Activated naive CD4-positive, alpha-beta T cell treated with anti-CD3 and anti-CD28 coated beads, Interleukin-2, amount 10 ng/mL, durations not matched to agents 7 days and 5 days (primary cell): ENCODE results near the gene EGR1.
"Not testable (repeated sequence)": the region's sequence is repeated elsewhere in the genome, so short reads cannot be mapped to it uniquely, and the experiment has no call there.

ENCODE experiments used
- CTCF ChIA-PET: fragments of 350-600 bp; sonication (Branson Sonifier 250); formaldehyde crosslinking; loops from one replicate; lab custom pipeline; 2021; ENCODE audit warnings: antibody characterized with exemption; lab: Charles Lee
- DNase-seq: peaks from one replicate; pipeline ENCODE4 v3.0.0-alpha.2; 2020
- H3K27ac Mint-ChIP-seq: one replicate; pipeline ENCODE4 v1.8.0; 2021; ENCODE audit warnings: mild to moderate bottlenecking, moderate library complexity, mixed read lengths
- H3K27me3 Mint-ChIP-seq: one replicate; pipeline ENCODE4 v1.8.0; 2021; ENCODE audit warnings: mild to moderate bottlenecking, mixed read lengths
- H3K36me3 Mint-ChIP-seq: one replicate; pipeline ENCODE4 v1.8.0; 2021; ENCODE audit warnings: mixed read lengths
- H3K4me1 Mint-ChIP-seq: one replicate; pipeline ENCODE4 v1.8.0; 2021; ENCODE audit warnings: mixed read lengths
- H3K4me3 Mint-ChIP-seq: one replicate; pipeline ENCODE4 v1.8.0; 2021; ENCODE audit warnings: mild to moderate bottlenecking, moderate library complexity, mixed read lengths
- H3K9me3 Mint-ChIP-seq: one replicate; pipeline ENCODE4 v1.8.0; 2021; ENCODE audit warnings: mixed read lengths

The EGR1 gene

DNA sequence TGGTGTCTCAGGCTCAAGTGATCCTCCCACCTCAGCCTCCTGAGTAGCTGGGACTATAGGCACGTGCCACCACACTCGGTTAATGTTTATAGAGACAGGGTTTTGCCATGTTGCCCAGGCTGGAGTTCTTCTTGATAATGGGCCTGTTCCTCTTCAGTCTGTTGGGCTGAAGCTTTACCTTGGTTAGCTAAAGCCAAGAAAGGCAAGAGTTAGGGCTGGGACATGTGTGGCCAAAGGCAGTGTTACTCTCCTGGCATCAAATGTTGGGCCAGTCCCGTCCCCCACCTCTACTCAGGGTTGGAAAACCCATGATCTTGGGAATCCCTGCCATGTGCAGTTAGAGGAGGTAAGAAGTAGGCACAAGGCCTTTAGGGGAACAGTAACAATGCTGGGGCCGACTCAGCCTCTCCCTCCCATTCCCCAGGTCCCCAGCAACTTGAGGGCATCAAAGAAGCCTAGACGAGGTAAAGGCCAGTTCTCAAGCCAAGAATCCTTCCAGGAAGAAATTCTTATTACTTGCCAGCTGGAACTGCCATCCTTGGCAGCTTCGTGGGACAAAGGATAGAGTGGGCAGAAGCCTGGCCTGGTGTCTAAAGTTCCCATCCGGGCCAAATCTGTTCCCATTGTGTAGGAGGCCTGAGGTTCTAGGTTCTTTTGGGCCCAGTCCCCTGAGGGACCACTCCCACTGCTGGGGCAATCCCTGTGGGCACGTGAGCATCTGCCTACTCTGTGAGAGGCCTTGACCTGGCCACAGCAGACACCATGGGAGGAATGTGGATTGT lies 4.5 kb downstream of the EGR1 start:
- Mint-ChIP-seq H3K9me3 (no peaks in the 10 kb centered on the region), H3K4me3 (no peak overlapping the region), H3K27me3 (peaks cover 66% of the 10 kb centered on the region), H3K4me1 (peaks cover 9% of the 10 kb centered on the region), H3K27ac (no peak overlapping the region), H3K36me3 (peaks cover 3% of the 10 kb centered on the region)
- no peak for DNase-seq
- CTCF ChIA-PET = interaction anchor here (1.0 kb wide), 1 partner anchor 110 kb away, joined by 3 read pairs; no protein-coding TSS in a partner anchor

DNA sequence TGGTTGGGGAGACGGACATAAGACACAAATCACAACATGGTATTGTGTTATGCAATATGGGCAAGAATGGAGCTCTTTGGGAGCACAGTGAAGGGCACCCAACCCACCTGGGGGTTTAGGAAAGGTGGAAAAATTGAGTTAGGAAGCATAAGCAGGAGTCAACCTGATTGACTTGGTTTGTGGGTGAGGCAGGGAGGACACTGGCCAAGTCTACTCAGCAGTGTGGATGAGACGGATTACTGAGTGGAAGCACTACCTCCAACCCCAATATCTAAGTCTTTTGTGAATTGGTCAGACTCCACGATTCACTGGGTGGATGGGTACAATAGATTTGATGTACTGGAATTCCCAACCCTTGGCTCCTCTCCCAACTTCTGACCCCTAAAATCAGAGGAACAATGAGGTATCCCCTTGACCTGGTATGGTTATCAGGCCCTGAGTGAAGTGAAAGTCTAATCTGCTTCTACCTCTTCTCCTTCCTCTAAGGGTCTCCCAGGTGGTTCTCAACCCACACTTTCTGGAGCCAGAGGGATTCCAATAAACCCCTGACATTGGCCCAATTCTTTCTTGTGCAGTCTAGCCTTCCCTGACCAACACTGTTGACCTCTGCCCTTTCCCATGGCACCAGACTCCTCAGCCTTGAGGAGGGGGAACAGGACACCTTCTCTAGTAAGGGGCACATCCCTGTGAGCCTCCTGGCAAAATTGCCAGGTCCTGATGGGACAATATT lies 5.2 kb downstream of the EGR1 start:
- no peak overlapping the region for H3K27ac Mint-ChIP-seq
- CTCF ChIA-PET = interaction anchor here (0.7 kb wide), 1 partner anchor 16 kb away, joined by 3 read pairs; no protein-coding TSS in a partner anchor
- DNase-seq = no peak
- H3K4me3 Mint-ChIP-seq = no peak overlapping the region
- peaks cover 3% of the 10 kb centered on the region for H3K36me3 Mint-ChIP-seq
- H3K4me1 Mint-ChIP-seq = peaks cover 9% of the 10 kb centered on the region
- H3K9me3 Mint-ChIP-seq = no peaks in the 10 kb centered on the region
- peaks cover 68% of the 10 kb centered on the region for H3K27me3 Mint-ChIP-seq

DNA sequence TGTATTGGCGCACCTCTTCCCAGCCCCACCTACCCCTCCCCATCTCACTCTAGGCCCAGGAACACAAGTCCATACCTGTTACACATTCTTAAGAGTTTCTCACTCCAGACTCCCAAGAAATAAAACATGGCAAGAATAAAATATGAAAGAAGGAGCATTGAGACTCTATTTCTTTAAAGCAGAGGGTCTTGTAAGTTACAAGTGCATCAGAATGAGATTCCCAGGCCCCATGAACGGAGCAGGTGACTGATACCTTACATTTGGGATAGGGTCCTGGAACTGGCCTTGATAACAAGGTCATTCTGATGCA lies 5.7 kb downstream of the EGR1 start:
- CTCF ChIA-PET = interaction anchor here (0.7 to 1.1 kb wide), 2 partner anchors 17 to 33 kb away, joined by 3 to 5 read pairs; no protein-coding TSS in a partner anchor
- H3K9me3 Mint-ChIP-seq = no peaks in the 10 kb centered on the region
- H3K4me3 Mint-ChIP-seq = no peak overlapping the region
- no peak for DNase-seq
- peaks cover 64% of the 10 kb centered on the region for H3K27me3 Mint-ChIP-seq
- peaks cover 3% of the 10 kb centered on the region for H3K36me3 Mint-ChIP-seq
- H3K27ac Mint-ChIP-seq = no peak overlapping the region
- peaks cover 9% of the 10 kb centered on the region for H3K4me1 Mint-ChIP-seq

DNA sequence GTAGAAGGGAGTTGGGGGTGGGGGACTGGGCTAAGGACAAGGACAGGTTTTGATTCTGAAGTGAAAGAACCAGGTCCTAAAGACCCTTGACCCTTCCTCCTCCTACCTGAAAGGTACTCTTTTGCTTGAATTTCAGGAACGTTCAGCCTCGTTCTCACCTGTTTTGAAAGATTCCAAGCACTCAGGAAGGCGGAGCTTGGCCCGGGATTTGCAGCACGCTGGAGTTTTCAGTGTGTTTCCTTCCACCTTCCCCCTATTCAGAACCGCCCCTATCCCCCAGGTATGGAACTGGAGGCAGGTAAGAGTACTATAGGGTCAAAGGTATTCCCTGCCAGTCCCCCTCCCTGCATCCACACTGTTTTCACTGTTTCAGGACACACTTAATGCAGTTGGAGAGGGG lies 7.1 kb downstream of the EGR1 start:
- no peaks in the 10 kb centered on the region for H3K36me3 Mint-ChIP-seq
- no peak for DNase-seq
- no peaks in the 10 kb centered on the region for H3K9me3 Mint-ChIP-seq
- no peak overlapping the region for H3K4me3 Mint-ChIP-seq
- CTCF ChIA-PET = interaction anchor here (1.1 kb wide), 1 partner anchor 31 kb away, joined by 5 read pairs; no protein-coding TSS in a partner anchor
- peaks cover 50% of the 10 kb centered on the region for H3K27me3 Mint-ChIP-seq
- no peaks in the 10 kb centered on the region for H3K4me1 Mint-ChIP-seq
- H3K27ac Mint-ChIP-seq = no peak overlapping the region

DNA sequence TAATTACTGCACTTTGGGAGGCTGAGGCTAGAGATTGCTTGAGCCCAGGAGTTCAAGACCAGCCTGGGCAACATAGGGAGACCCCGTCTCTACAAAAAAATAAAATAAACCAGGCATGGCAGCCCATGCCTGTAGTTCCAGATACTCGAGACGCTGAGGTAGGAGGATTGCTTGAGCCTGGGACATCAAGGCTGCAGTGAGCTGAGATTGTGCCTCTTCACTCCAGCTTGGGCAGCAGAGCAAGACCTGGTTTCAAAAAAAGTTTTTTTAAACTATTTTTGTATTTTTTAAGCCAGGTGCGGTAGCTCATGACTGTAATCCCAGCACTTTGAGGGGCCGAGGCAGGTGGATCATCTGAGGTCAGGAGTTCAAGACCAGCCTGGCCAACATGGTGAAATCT lies 7.9 kb downstream of the EGR1 start:
- CTCF ChIA-PET = interaction anchor here (0.6 to 1.1 kb wide), 2 partner anchors 23 to 30 kb away, joined by 3 read pairs; no protein-coding TSS in a partner anchor
- H3K36me3 Mint-ChIP-seq, H3K9me3 Mint-ChIP-seq, H3K27ac Mint-ChIP-seq, H3K4me1 Mint-ChIP-seq, DNase-seq, H3K4me3 Mint-ChIP-seq: not testable (repeated sequence)
- peaks cover 44% of the 10 kb centered on the region for H3K27me3 Mint-ChIP-seq

DNA sequence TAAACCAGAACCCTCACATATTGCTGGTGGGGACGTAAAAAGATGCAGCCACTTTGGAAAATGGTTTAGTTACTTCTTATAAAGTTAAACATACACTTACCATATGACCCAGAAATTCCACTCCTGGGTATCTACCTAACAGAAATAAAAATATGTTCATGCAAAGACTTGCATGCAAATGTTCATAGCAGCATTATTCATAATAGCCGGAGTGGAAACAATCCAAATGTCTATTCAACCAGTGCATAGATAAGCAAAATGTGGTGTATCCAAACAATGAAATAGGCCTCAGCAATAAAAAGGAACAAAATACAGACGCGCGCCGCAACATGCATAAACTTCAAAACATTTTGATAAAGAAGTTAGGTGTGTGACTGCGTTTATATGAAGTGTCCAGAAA lies 11.6 kb downstream of the EGR1 start:
- H3K4me1 Mint-ChIP-seq = no peaks in the 10 kb centered on the region
- peaks cover 35% of the 10 kb centered on the region for H3K27me3 Mint-ChIP-seq
- H3K36me3 Mint-ChIP-seq = no peaks in the 10 kb centered on the region
- no peak overlapping the region for H3K27ac Mint-ChIP-seq
- CTCF ChIA-PET = interaction anchor here (1.0 kb wide), 1 partner anchor 27 kb away, joined by 3 read pairs; no protein-coding TSS in a partner anchor
- no peak overlapping the region for H3K4me3 Mint-ChIP-seq
- DNase-seq = no peak
- no peaks in the 10 kb centered on the region for H3K9me3 Mint-ChIP-seq

DNA sequence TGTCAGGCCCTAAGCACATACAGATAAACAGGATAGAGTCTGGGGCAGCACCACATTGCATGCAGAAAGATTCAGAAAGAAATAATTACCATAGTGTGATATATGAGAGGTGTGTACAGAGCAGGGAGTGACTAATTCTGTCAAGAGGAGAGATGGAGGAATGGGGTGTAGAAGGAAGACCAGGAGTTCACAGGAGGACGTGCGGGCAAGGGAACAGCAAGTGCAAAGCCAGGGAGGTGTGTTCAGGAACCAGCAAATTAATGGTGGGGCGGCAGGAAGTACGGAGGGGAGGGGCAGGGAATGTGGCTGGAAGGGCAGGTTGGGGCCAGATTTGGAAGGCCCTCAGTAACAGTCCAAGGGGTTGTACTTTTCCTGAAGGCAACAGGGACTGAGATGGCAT lies 17.4 kb downstream of the EGR1 start:
- Mint-ChIP-seq H3K27me3 (peaks cover 30% of the 10 kb centered on the region), H3K4me3 (no peak overlapping the region), H3K27ac (no peak overlapping the region), H3K9me3 (no peaks in the 10 kb centered on the region), H3K36me3 (no peaks in the 10 kb centered on the region), H3K4me1 (no peaks in the 10 kb centered on the region)
- no peak for DNase-seq
- CTCF ChIA-PET = no interaction called here

DNA sequence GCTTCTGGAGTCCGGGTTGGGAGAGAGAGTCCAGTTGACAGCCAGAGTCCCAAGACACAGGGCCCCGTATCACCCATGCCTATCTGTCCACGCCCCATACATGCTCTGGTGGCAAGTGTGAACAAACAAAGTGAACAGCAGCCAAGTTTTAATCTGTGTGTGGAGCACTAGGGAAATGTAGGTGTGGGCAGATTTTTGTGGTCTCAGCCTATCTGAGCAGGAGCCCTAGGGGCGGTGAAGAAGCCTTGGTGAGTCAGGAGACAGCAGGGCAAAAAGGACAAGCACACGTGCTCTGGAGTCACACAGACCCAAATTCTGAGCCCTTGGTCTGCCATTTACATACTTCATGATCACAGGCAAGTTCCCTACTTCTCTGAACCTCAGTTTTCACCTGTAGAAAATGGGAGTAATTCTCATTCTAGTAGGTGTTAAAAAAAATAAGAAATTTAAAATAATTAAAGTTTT lies 23.2 kb downstream of the EGR1 start:
- peaks cover 76% of the 10 kb centered on the region for H3K27me3 Mint-ChIP-seq
- no peak for DNase-seq
- H3K4me1 Mint-ChIP-seq = peaks cover 10% of the 10 kb centered on the region
- no peak overlapping the region for H3K4me3 Mint-ChIP-seq
- H3K9me3 Mint-ChIP-seq = no peaks in the 10 kb centered on the region
- CTCF ChIA-PET = interaction anchor here (1.5 kb wide), 1 partner anchor 20 kb away, joined by 3 read pairs; no protein-coding TSS in a partner anchor
- H3K27ac Mint-ChIP-seq = no peak overlapping the region
- H3K36me3 Mint-ChIP-seq = no peaks in the 10 kb centered on the region

DNA sequence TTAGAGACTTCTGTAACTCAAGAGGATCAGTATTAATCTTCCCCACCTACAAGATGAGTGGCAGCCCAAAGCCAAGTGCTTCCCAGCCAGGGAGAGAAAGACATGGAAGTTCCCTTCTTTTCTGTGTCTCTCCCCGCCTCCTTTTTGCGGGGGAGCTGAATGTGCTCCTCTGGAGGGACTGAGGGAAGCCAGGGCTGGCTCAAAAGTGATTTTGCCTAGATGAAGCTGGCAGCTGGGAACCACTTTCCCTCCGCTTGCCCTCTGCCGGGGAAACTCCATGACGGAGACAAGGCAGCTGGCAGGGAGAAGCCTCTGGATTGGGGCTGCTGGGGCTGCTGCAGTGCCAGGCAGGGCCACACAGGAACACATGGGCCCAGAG lies 24.4 kb downstream of the EGR1 start:
- no peak for DNase-seq
- Mint-ChIP-seq H3K27ac (no peak overlapping the region), H3K36me3 (no peaks in the 10 kb centered on the region), H3K27me3 (peaks cover 85% of the 10 kb centered on the region), H3K9me3 (no peaks in the 10 kb centered on the region), H3K4me3 (no peak overlapping the region), H3K4me1 (peaks cover 10% of the 10 kb centered on the region)
- CTCF ChIA-PET = no interaction called here

DNA sequence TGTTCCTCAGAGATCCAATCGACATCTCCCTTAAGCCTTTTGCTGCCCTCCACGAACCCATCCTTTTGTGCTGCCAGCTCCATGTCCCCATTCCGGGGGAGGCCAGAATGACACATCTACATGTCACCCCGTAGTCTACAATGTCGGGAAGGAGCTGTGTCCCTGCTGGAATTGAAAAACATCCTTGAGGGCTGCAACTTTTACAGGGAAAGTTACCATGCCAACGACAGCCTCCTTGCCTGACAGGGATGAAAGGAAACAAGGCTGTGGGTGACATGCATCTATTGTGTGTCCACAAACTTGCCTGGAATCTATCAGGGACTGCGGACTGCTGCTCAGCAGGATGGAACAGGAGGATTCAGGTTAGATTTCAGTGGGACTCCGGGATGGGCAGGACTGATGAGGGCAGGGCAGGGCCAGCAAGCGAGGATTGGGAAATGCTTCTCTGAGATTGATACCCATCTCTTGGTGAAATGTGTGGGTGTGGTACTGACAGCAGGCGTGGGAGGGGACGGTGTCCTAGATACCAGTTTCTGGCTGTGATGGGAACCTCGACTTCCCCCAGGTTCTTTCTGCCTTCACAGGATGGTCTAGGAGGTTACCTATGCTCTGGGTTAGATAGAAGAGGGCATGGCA lies 25.5 kb downstream of the EGR1 start:
- no peaks in the 10 kb centered on the region for H3K9me3 Mint-ChIP-seq
- no peak for DNase-seq
- H3K4me3 Mint-ChIP-seq = no peak overlapping the region
- CTCF ChIA-PET = interaction anchor here (0.7 kb wide), 1 partner anchor 1645 kb away, joined by 3 read pairs; no protein-coding TSS in a partner anchor
- H3K36me3 Mint-ChIP-seq = no peaks in the 10 kb centered on the region
- peaks cover 88% of the 10 kb centered on the region for H3K27me3 Mint-ChIP-seq
- peaks cover 10% of the 10 kb centered on the region for H3K4me1 Mint-ChIP-seq
- H3K27ac Mint-ChIP-seq = no peak overlapping the region

DNA sequence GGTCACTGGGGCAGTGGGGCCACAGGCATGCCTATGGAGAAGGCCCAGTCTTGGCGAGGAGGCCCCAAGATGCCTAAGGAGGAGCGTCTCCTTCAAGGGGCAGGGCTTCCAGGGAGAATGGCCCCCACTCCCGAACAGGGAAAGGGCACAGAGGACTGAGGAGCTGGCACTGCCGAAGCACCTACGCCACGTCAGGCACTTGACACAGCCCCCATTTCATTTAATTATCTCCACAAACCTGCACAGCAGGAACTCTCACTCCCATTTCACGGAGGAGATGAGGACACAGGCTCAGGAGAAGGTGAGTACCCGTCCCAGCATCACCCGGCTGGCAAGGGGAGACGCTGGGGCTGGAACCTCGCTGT lies 26.0 kb downstream of the EGR1 start:
- H3K9me3 Mint-ChIP-seq = no peaks in the 10 kb centered on the region
- H3K4me1 Mint-ChIP-seq = peaks cover 10% of the 10 kb centered on the region
- DNase-seq = no peak
- H3K36me3 Mint-ChIP-seq = no peaks in the 10 kb centered on the region
- CTCF ChIA-PET = interaction anchor here (0.7 kb wide), 1 partner anchor 1644 kb away, joined by 3 read pairs; no protein-coding TSS in a partner anchor
- no peak overlapping the region for H3K27ac Mint-ChIP-seq
- H3K27me3 Mint-ChIP-seq = peaks cover 83% of the 10 kb centered on the region
- peak overlapping the region; percentile 15 for H3K4me3 Mint-ChIP-seq

DNA sequence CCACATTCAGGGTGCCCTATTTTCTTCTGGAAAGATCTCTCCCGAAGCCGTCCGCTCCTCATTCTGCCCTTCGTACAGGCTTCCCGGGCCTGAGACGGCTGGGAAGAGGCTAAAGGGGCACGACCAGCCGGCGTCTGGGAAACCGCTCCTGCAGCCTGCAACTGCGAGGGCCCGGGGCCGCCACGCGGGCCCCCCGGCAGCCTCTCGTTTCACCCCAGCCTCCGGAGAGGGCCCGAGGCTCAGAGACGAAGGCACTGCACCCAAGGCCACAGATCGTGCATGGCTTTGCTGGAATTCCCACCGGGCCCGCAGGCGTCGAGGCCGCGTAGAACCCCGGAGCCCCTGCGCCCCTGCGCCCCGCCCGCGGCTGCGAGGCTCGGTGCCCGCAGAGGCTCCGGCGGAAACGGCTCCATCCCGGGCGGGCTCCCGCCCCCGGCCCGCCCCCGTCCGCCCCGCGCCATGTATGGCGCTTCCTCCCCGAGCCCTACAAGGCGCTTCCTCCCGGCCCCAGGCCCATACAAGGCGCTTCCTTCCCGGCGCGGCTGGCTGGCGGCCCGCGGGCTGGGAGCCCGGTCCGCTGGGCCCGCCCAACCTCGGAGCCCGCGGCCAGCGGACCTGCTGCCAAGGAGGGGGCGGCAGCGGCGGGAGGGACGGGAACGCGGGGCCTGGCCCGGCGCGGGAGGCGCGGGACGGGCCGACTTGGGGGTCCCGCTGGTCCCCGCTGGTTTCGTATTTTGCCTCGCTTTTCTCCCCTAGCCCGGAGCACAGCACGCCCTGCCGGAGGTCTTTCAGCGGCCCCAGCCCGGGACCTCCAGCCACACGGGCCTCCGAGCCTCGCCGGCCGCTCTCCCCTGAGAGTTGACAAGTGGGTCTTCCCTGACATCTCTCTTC lies 26.6 kb downstream of the EGR1 start:
- peaks cover 10% of the 10 kb centered on the region for H3K4me1 Mint-ChIP-seq
- H3K4me3 Mint-ChIP-seq = peak overlapping the region; percentile 80
- no peak overlapping the region for H3K27ac Mint-ChIP-seq
- CTCF ChIA-PET = interaction anchor here (1.0 to 1.3 kb wide), 3 partner anchors 42 to 55 kb away, joined by 3 to 4 read pairs (median 3); no protein-coding TSS in a partner anchor
- H3K36me3 Mint-ChIP-seq = no peaks in the 10 kb centered on the region
- H3K27me3 Mint-ChIP-seq = peaks cover 82% of the 10 kb centered on the region
- no peaks in the 10 kb centered on the region for H3K9me3 Mint-ChIP-seq
- DNase-seq = peak; percentile 91

DNA sequence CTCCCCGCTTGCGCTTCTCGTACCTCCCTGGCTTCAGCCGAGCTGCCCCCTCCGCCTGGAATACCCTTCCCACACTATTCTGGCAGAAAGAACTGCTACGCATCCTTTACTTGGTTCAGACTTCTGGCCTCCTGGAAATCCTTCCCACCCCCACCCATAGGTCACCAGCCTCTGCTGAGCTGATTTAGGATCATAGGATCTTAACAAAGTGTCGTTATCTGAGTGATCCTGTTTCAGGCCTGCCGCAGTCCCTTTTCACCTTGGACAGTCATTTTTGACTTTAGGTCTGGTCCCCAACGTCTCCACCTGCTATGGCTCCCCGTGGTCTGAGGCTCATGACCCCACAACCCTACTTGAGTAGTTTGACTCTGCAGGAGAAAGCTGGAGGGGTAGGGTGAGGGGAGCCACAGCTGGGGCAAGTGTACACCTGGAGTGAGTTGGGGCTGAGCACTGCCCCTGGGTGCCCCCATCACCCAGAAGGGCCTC lies 27.3 kb downstream of the EGR1 start:
- Mint-ChIP-seq H3K27ac (no peak overlapping the region), H3K9me3 (no peaks in the 10 kb centered on the region), H3K4me1 (peaks cover 10% of the 10 kb centered on the region), H3K36me3 (no peaks in the 10 kb centered on the region), H3K4me3 (peak overlapping the region; percentile 80), H3K27me3 (peaks cover 80% of the 10 kb centered on the region)
- CTCF ChIA-PET = interaction anchor here (1.0 to 2.2 kb wide), 5 partner anchors 11 to 54 kb away, joined by 3 to 20 read pairs (median 4); partner anchors contain the start of gene EGR1
- no peak for DNase-seq
